ENCODE data around the gene CEP250.
"Not testable (repeated sequence)": the region's sequence is repeated elsewhere in the genome, so short reads cannot be mapped to it uniquely, and the experiment has no call there.

CEP250 gene

GRCh38 chr20:35527122-35527769 is 71.8 kb downstream of the CEP250 start:
- DNase-seq: no peak

GRCh38 chr20:35529552-35529951 is 74.2 kb downstream of the CEP250 start, which contains the start of gene C20orf173:
TSS of gene C20orf173 (minus strand) at chr20:35529652. CDS start at chr20:35529373, 279 bp downstream.
- DNase-seq: no peak

- no peak for DNase-seq
Measured at GRCh38 chr20:35539756-35540212, 84.4 kb downstream of the CEP250 start.

- no peak for DNase-seq
Measured at GRCh38 chr20:35541118-35541782, 85.9 kb downstream of the CEP250 start.

GRCh38 chr20:35541783-35542662 is 86.6 kb downstream of the CEP250 start, which contains the start of gene ERGIC3:
TSS of gene ERGIC3 (plus strand) at chr20:35542078. CDS start at chr20:35542098, 20 bp downstream.
- peak; percentile 95 for DNase-seq

- no peak for DNase-seq
Measured at GRCh38 chr20:35542990-35543389, 87.6 kb downstream of the CEP250 start.

- DNase-seq: no peak
Measured at GRCh38 chr20:35544436-35544835, 89.0 kb downstream of the CEP250 start.

GRCh38 chr20:35544941-35545340 is 89.5 kb downstream of the CEP250 start:
- DNase-seq: not testable (repeated sequence)

GRCh38 chr20:35546127-35546526 is 90.7 kb downstream of the CEP250 start:
- no peak for DNase-seq

GRCh38 chr20:35547329-35547728 is 91.9 kb downstream of the CEP250 start:
- no peak for DNase-seq

- DNase-seq: no peak
Measured at GRCh38 chr20:35551503-35551902, 96.1 kb downstream of the CEP250 start.

GRCh38 chr20:35552914-35553313 is 97.5 kb downstream of the CEP250 start:
- DNase-seq: no peak

- not testable (repeated sequence) for DNase-seq
Measured at GRCh38 chr20:35555461-35555860, 100.1 kb downstream of the CEP250 start.

- no peak for DNase-seq
Measured at GRCh38 chr20:35555951-35556645, 100.7 kb downstream of the CEP250 start.

- no peak for DNase-seq
Measured at GRCh38 chr20:35556871-35557270, 101.5 kb downstream of the CEP250 start.

- no peak for DNase-seq
Measured at GRCh38 chr20:35558451-35558850, 103.1 kb downstream of the CEP250 start.

GRCh38 chr20:35559042-35559693 is 103.8 kb downstream of the CEP250 start:
- DNase-seq: no peak

GRCh38 chr20:35560105-35560511 is 104.7 kb downstream of the CEP250 start:
- no peak for DNase-seq

GRCh38 chr20:35560541-35560940 is 105.1 kb downstream of the CEP250 start:
- no peak for DNase-seq

GRCh38 chr20:35561268-35561667 is 105.9 kb downstream of the CEP250 start:
- DNase-seq: no peak

GRCh38 chr20:35561671-35562070 is 106.3 kb downstream of the CEP250 start:
- DNase-seq: no peak

- DNase-seq: no peak
Measured at GRCh38 chr20:35562541-35563110, 107.2 kb downstream of the CEP250 start.

All from CD4-positive, alpha-beta T cell treated with Interleukin-4 for 4 hours (primary cell).